T-cell (primary cell): ENCODE results near the gene MCU. TPM values are rescaled to one million over a fixed set of nuclear protein-coding genes. Genes with fewer than 3 reads are reported as not detected.
A peak's percentile ranks its signal among the peaks of the same experiment; 100 is the strongest.

ENCODE experiments used
- ATAC-seq, 4 experiments: fragments of 200-7000 bp in 3 of 4; fragments of 150-1000 bp in 1 of 4; cut with Tn5 transposase; replicated peaks in 1 of 4; 1 replicate in 3 of 4; 2 replicates in 1 of 4; pipeline ENCODE4 v1.10.0; 2021; ENCODE audit warnings: moderate library complexity in 3 of 4, mild to moderate bottlenecking in 2 of 4, moderate number of reproducible peaks in 1 of 4
- CTCF ChIA-PET, 2 donors: fragments of 300-600 bp; sonication (Branson Sonifier 250); formaldehyde crosslinking; loops; one replicate each; lab custom pipeline; 2022; ENCODE audit warnings: antibody characterized with exemption in 2 of 2; lab: Charles Lee
- POLR2A ChIA-PET, 2 donors: fragments of 300-600 bp; sonication (Branson Sonifier 250); formaldehyde crosslinking; loops; one replicate each; lab custom pipeline; 2022; ENCODE audit warnings: antibody characterized with exemption in 2 of 2; lab: Charles Lee
- DNase-seq, 35 experiments: peaks; one replicate each; pipeline versions ENCODE4 v3.0.0 to v3.0.0-alpha.2; 2013 to 2023
- H3K27ac ChIP-seq: one replicate; pipeline ENCODE4 v1.5.1; 2013; ENCODE audit warnings: low read length
- H3K27me3 ChIP-seq, 2 experiments: replicated peaks in 1 of 2; 1 replicate in 1 of 2; 2 replicates in 1 of 2; pipeline versions ENCODE4 v1.6.1 to v1.7.0; 2013; ENCODE audit warnings: low read length in 1 of 2, mixed read lengths in 1 of 2; ENCODE audit not compliant: control insufficient read depth in 2 of 2, insufficient read depth in 2 of 2; ENCODE audit errors: extremely low read depth in 1 of 2
- H3K36me3 ChIP-seq, 2 donors: 1 replicate in 1 of 2; 2 replicates in 1 of 2; pipeline versions ENCODE4 v1.6.1 to v1.7.0; 2013; ENCODE audit warnings: low read length in 1 of 2; ENCODE audit not compliant: control insufficient read depth in 2 of 2, insufficient read depth in 1 of 2; ENCODE audit errors: extremely low read depth in 1 of 2
- H3K4me1 ChIP-seq, 2 experiments: 1 replicate in 1 of 2; 2 replicates in 1 of 2; pipeline versions ENCODE4 v1.6.1 to v1.7.0; 2013; ENCODE audit warnings: low read length in 2 of 2, mixed read lengths in 1 of 2; ENCODE audit not compliant: insufficient read depth in 2 of 2, control insufficient read depth in 1 of 2; ENCODE audit errors: extremely low read depth in 1 of 2
- H3K4me3 ChIP-seq, 2 donors: 1 replicate in 1 of 2; 2 replicates in 1 of 2; pipeline versions ENCODE4 v1.5.1 to v1.7.0; 2013; ENCODE audit warnings: mild to moderate bottlenecking in 2 of 2, low read length in 1 of 2, moderate library complexity in 1 of 2; ENCODE audit not compliant: control insufficient read depth in 1 of 2; ENCODE audit errors: extremely low read depth in 1 of 2
- H3K9me3 ChIP-seq: 2 replicates; pipeline ENCODE4 v1.7.0; 2013
- H3K27ac Mint-ChIP-seq, 2 donors: one replicate each; pipeline ENCODE4 v1.8.0; 2020 to 2021; ENCODE audit warnings: mild to moderate bottlenecking in 2 of 2, mixed read lengths in 2 of 2
- H3K27me3 Mint-ChIP-seq, 2 donors: one replicate each; pipeline ENCODE4 v1.8.0; 2021 to 2022; ENCODE audit warnings: mixed read lengths in 2 of 2
- H3K36me3 Mint-ChIP-seq: one replicate; pipeline ENCODE4 v1.8.0; 2021; ENCODE audit warnings: mixed read lengths
- H3K4me1 Mint-ChIP-seq, 3 donors: one replicate each; pipeline ENCODE4 v1.8.0; 2020 to 2022; ENCODE audit warnings: mixed read lengths in 3 of 3, mild to moderate bottlenecking in 1 of 3
- H3K4me3 Mint-ChIP-seq, 3 donors: one replicate each; pipeline ENCODE4 v1.8.0; 2020 to 2022; ENCODE audit warnings: mild to moderate bottlenecking in 3 of 3, mixed read lengths in 3 of 3, moderate library complexity in 3 of 3
- H3K9me3 Mint-ChIP-seq, 3 donors: one replicate each; pipeline ENCODE4 v1.8.0; 2020 to 2022; ENCODE audit warnings: mixed read lengths in 3 of 3
- WGBS: methylation state at CpG from one replicate; pipeline ENCODE4 v1.1.5; 2013; ENCODE audit warnings: missing lambda C conversion rate; ENCODE audit not compliant: insufficient coverage; 5-methylcytosine and 5-hydroxymethylcytosine counted together
- total RNA-seq, 35 experiments: library from RNA in 6 of 35; stranded (reverse) in 6 of 35; fragments of 120-200 nt in 1 of 35; gene quantifications; one replicate each; pipeline versions ENCODE4 v1.2.1 to v1.2.4 and lab custom pipeline; 2013 to 2026

MCU gene
- total RNA-seq, 5 donors from 2014 or later (not counting 1 experiment from before 2014, with no cell fraction given), result 10.1 to 13.6 (median 11.6) TPM

DNA sequence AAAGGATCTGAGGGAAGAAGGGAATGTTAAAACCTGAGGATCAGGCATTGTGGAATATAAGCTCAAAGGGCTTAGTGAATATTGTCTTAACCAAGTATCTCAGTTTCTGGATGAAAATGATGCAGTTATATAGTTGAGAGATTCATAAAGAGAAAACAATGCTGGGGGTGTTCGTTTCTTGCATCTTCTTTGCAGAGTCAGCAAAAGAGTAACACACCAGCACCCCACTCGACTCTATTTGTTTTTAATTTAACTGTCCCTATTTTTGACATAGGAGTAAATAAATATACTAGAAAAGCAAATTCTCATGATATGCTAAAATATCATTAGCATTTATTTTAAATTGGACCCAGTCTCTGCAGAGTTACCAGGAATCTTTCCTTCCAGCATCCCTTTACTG lies 194.0 kb downstream of the MCU start:
- H3K36me3 Mint-ChIP-seq, result peaks cover 59% of the 10 kb centered on the region
- Histone ChIP-seq H3K36me3 (peaks cover 0 to 4% of the 10 kb centered on the region in 2 donors), H3K4me1 (peaks cover 4 to 7% of the 10 kb centered on the region in 2 experiments), H3K9me3 (no peaks in the 10 kb centered on the region), H3K27ac (no peak overlapping the region), H3K4me3 (no peak overlapping the region), H3K27me3 (no peaks in the 10 kb centered on the region)
- no CpG with 5 or more reads among the region's 2 CpGs for WGBS
- ChIA-PET CTCF (no interaction called here), POLR2A (no interaction called here)
- H3K4me3 Mint-ChIP-seq, result no peak overlapping the region
- peaks cover 0 to 2% of the 10 kb centered on the region in 2 donors for H3K27me3 Mint-ChIP-seq
- peaks cover 5 to 10% (median 6%) of the 10 kb centered on the region in 3 donors for H3K9me3 Mint-ChIP-seq
- no peak overlapping the region for H3K27ac Mint-ChIP-seq
- no peak for ATAC-seq
- no peak for DNase-seq
- H3K4me1 Mint-ChIP-seq, result peaks cover 8 to 12% (median 10%) of the 10 kb centered on the region in 3 donors

DNA sequence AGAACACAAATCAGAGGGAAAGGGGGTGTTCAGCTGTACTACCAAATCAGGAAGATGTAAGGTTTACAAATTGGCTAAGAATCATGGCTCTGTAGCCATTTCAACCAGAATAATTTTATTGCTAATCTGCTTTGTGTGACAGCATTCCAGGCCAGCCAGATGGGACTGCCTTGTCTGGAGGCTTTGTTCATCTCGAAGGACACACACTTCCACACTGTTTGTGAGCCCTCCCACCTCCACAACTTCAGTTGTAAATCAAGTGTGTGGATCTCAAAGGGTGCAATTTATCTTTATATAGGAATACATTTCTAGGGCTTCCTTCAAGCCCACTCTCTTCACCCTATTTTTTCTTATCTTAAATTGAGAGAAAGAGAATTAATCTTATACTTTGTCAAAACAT lies 194.7 kb downstream of the MCU start:
- no peak overlapping the region for H3K4me3 ChIP-seq
- Mint-ChIP-seq H3K36me3 (peaks cover 55% of the 10 kb centered on the region), H3K9me3 (peaks cover 5 to 10% (median 6%) of the 10 kb centered on the region in 3 donors), H3K4me3 (no peak overlapping the region), H3K27me3 (peaks cover 0 to 3% of the 10 kb centered on the region in 2 donors), H3K27ac (no peak overlapping the region), H3K4me1 (peaks cover 8 to 12% (median 10%) of the 10 kb centered on the region in 3 donors)
- H3K27me3 ChIP-seq, result no peaks in the 10 kb centered on the region
- WGBS, result no CpG with 5 or more reads among the region's 1 CpG
- POLR2A ChIA-PET, result no interaction called here
- H3K9me3 ChIP-seq, result no peaks in the 10 kb centered on the region
- ATAC-seq, result no peak
- no peak overlapping the region for H3K27ac ChIP-seq
- peaks cover 0 to 4% of the 10 kb centered on the region in 2 donors for H3K36me3 ChIP-seq
- peaks cover 4 to 7% of the 10 kb centered on the region in 2 experiments for H3K4me1 ChIP-seq
- CTCF ChIA-PET, result no interaction called here
- no peak for DNase-seq

- no peaks in the 10 kb centered on the region for H3K27me3 ChIP-seq
- ChIA-PET CTCF (no interaction called here), POLR2A (interaction anchor here in 1 of 2 donors (0.5 kb wide), 1 partner anchor 99 kb away, joined by 3 read pairs; no protein-coding TSS in a partner anchor)
- Mint-ChIP-seq H3K4me3 (no peak overlapping the region), H3K9me3 (peaks cover 5 to 6% (median 5%) of the 10 kb centered on the region in 3 donors), H3K4me1 (peaks cover 8 to 12% (median 10%) of the 10 kb centered on the region in 3 donors), H3K27ac (peak overlapping the region in 1 of 2 donors; percentile 18), H3K36me3 (peaks cover 50% of the 10 kb centered on the region), H3K27me3 (peaks cover 0 to 3% of the 10 kb centered on the region in 2 donors)
- H3K4me1 ChIP-seq, result peaks cover 4 to 7% of the 10 kb centered on the region in 2 experiments
- no peak overlapping the region for H3K27ac ChIP-seq
- H3K4me3 ChIP-seq, result no peak overlapping the region
- H3K9me3 ChIP-seq, result no peaks in the 10 kb centered on the region
- ATAC-seq (no peak), DNase-seq (no peak)
- peaks cover 0 to 4% of the 10 kb centered on the region in 2 donors for H3K36me3 ChIP-seq
- no CpG with 5 or more reads among the region's 5 CpGs for WGBS
Observed at GRCh38 chr10:72887043-72887442, 195.1 kb downstream of the MCU start.

DNA sequence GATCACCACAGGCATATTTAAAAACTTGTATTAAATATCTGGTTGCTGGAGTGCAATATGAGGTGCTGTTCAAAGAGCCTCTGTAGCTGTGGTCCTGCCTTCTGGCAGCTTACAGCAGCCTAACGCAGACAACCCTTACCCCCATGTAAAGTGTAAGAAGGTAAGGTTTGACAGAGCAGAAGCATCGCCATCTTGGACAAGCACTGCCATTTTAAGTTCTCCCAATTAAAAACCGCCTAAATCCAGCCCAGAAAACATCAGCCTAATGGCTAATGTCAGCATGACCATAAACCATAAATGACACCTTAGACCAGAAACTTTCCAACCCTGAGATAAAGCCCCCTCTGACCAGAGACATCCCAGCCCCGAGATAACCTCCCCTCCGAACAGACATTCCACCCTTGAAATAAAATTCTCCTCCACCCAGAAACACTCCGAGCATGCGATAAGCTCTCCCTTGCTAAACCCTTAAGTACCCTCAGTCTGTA lies 196.3 kb downstream of the MCU start:
- CTCF ChIA-PET, result interaction anchor here in 1 of 2 donors (0.6 to 0.7 kb wide), 2 partner anchors 37 to 139 kb away, joined by 4 read pairs; no protein-coding TSS in a partner anchor
- Histone ChIP-seq H3K9me3 (no peaks in the 10 kb centered on the region), H3K27ac (no peak overlapping the region), H3K4me1 (peaks cover 4 to 7% of the 10 kb centered on the region in 2 experiments), H3K27me3 (no peaks in the 10 kb centered on the region), H3K36me3 (peaks cover 0 to 4% of the 10 kb centered on the region in 2 donors), H3K4me3 (no peak overlapping the region)
- ATAC-seq (no peak), DNase-seq (no peak)
- Mint-ChIP-seq H3K27me3 (peaks cover 0 to 3% of the 10 kb centered on the region in 2 donors), H3K27ac (no peak overlapping the region), H3K4me3 (no peak overlapping the region), H3K4me1 (peaks cover 8 to 12% (median 10%) of the 10 kb centered on the region in 3 donors), H3K36me3 (peaks cover 42% of the 10 kb centered on the region), H3K9me3 (peaks cover 0 to 5% (median 0%) of the 10 kb centered on the region in 3 donors)
- POLR2A ChIA-PET, result no interaction called here
- 97% methylated on average over 4 of the region's 7 CpGs for WGBS

DNA sequence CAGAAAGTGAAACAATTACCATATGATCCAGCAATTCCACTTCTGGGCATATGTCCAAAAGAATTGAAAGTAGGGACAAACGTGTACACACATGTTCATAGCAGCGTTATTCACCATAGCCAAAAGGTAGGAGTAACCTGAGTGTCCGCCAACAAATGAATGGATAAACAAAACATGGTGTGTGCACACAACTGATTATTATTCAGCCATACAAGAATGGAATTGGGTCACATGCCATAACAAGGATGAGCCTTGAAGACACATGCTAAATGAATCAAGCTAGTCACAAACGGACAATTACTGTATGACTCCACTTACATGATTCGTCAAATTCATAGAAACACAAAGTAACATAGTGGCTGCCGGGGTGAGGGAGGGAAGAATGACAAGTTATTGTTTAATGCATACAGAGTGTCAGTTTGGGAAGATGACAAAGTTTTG lies 197.5 kb downstream of the MCU start:
- Mint-ChIP-seq H3K9me3 (peaks cover 0 to 5% (median 0%) of the 10 kb centered on the region in 3 donors), H3K4me3 (no peak overlapping the region), H3K36me3 (peaks cover 34% of the 10 kb centered on the region), H3K4me1 (peaks cover 8 to 12% (median 10%) of the 10 kb centered on the region in 3 donors), H3K27me3 (peaks cover 2 to 5% of the 10 kb centered on the region in 2 donors), H3K27ac (no peak overlapping the region)
- no peak overlapping the region for H3K4me3 ChIP-seq
- no peaks in the 10 kb centered on the region for H3K27me3 ChIP-seq
- ATAC-seq (no peak), DNase-seq (no peak)
- WGBS, result 100% methylated on average over 3 of the region's 6 CpGs
- H3K9me3 ChIP-seq, result no peaks in the 10 kb centered on the region
- peaks cover 0 to 4% of the 10 kb centered on the region in 2 donors for H3K36me3 ChIP-seq
- H3K27ac ChIP-seq, result no peak overlapping the region
- ChIA-PET POLR2A (no interaction called here), CTCF (no interaction called here)
- peaks cover 4 to 7% of the 10 kb centered on the region in 2 experiments for H3K4me1 ChIP-seq

GRCh38 chr10:72890086-72890485 lies 198.1 kb downstream of the MCU start:
- H3K4me1 ChIP-seq, result peaks cover 4 to 7% of the 10 kb centered on the region in 2 experiments
- peaks cover 30% of the 10 kb centered on the region for H3K36me3 Mint-ChIP-seq
- ChIA-PET CTCF (no interaction called here), POLR2A (no interaction called here)
- no peaks in the 10 kb centered on the region for H3K9me3 ChIP-seq
- H3K27me3 Mint-ChIP-seq, result peaks cover 7 to 9% of the 10 kb centered on the region in 2 donors
- no peaks in the 10 kb centered on the region for H3K27me3 ChIP-seq
- H3K4me3 Mint-ChIP-seq, result no peak overlapping the region
- H3K4me1 Mint-ChIP-seq, result peaks cover 8 to 12% (median 10%) of the 10 kb centered on the region in 3 donors
- no peak overlapping the region for H3K27ac Mint-ChIP-seq
- DNase-seq (no peak), ATAC-seq (no peak)
- WGBS, result 100% methylated on average over 1 of the region's 2 CpGs
- H3K36me3 ChIP-seq, result peaks cover 0 to 2% of the 10 kb centered on the region in 2 donors
- no peak overlapping the region for H3K4me3 ChIP-seq
- peaks cover 0 to 5% (median 0%) of the 10 kb centered on the region in 3 donors for H3K9me3 Mint-ChIP-seq
- H3K27ac ChIP-seq, result no peak overlapping the region
